Measurements from ENCODE around the gene NTHL1. TPM values are rescaled to one million over a fixed set of nuclear protein-coding genes. Genes with fewer than 3 reads are reported as not detected.

NTHL1 gene
- total and polyA plus RNA-seq, 2 of the 8 experiments (the other 6 are each of a cell fraction or from before 2014, with no cell fraction given), result 70.9 to 150 TPM

DNA sequence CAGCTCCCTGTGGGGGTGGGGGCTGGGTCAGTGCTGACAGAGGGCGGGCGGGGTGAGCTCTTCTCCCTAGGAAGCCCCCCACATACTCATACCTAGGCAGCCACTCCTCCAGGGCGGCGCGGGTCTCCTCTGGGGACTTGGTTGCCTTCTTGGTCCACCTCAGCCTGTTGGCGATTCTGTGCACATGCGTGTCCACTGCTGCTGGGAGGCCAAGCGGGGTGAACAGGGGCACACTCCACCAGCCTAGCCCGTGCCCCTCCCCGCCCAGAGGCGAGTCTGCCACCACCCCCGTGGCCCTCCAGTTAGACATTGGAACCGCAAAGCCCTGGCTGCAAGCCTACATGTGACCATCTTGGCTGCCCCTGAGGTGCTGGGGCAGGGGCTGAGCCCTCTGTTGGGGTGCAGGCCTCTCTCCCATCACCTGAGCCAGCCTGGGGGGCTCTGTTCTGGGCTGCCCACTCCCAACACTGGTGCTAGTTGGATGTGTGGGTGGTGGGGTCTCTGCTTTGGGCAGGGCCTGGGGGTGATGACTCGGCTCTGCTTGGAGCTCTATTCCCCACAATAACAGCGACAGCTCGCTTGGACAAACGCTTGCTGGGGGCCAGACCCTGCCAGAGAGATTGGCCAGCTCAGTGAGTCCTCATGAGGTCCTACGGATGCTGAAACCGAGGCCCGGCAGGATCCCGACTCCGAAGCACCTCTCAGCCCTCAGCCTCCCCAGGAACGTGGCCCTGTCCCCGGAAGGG is 7.4 kb downstream of the NTHL1 start:
- Histone ChIP-seq H3K36me3 (ENCODE audit: control insufficient read depth in 2 of 4, insufficient read depth in 4 of 4, low read length in 3 of 4) (peaks cover 0 to 3% (median 0%) of the 10 kb centered on the region in 4 experiments; a peak in 1 of 8 replicates), H4K8ac (ENCODE audit: extremely low read depth, insufficient read depth, low read length) (no peak overlapping the region), H3K23ac (ENCODE audit: insufficient read length) (no peak overlapping the region), H4K91ac (replicated peaks; ENCODE audit: insufficient read length, low read length) (no peak overlapping the region), H3K4me3 (ENCODE audit: extremely low read depth in 1 of 4, insufficient read depth in 2 of 4, low read depth in 3 of 4, low read length in 4 of 4) (no peak overlapping the region), H2AFZ (ENCODE audit: low read length) (no peak overlapping the region), H3K79me1 (ENCODE audit: low read depth, low read length) (no peaks in the 10 kb centered on the region), H3K9ac (replicated peaks in 1 of 4; ENCODE audit: extremely low read depth in 1 of 4, low read depth in 3 of 4, low read length in 3 of 4) (no peak overlapping the region), H2AK5ac (ENCODE audit: low read depth, low read length) (no peak overlapping the region), H4K20me1 (replicated peaks in 1 of 2; ENCODE audit: control insufficient read depth in 1 of 2, insufficient read depth in 2 of 2, low read length in 2 of 2) (peaks cover 0 to 5% of the 10 kb centered on the region in 2 experiments), H2BK20ac (ENCODE audit: low read length) (no peak overlapping the region), H2BK12ac (ENCODE audit: low read depth, low read length) (no peak overlapping the region), H3K27me3 (replicated peaks in 1 of 4; ENCODE audit: control insufficient read depth in 3 of 4, extremely low read depth in 1 of 4, insufficient read depth in 3 of 4, low read length in 3 of 4) (no peaks in the 10 kb centered on the region), H3K4ac (replicated peaks; ENCODE audit: insufficient read length, low read depth, low read length) (no peak overlapping the region), H3K18ac (ENCODE audit: extremely low read depth, low read length) (no peak overlapping the region), H3K4me2 (ENCODE audit: insufficient read depth in 1 of 2, low read depth in 2 of 2, low read length in 2 of 2) (no peak overlapping the region), H3K23me2 (ENCODE audit: low read depth, low read length) (no peaks in the 10 kb centered on the region), H3K14ac (ENCODE audit: insufficient read length) (no peak overlapping the region), H2BK15ac (ENCODE audit: low read length) (no peak overlapping the region), H3K27ac (ENCODE audit: low read depth, low read length) (no peak overlapping the region), H3K56ac (replicated peaks; ENCODE audit: insufficient read length, low read depth, low read length) (no peak overlapping the region), H3K4me1 (replicated peaks in 1 of 4; ENCODE audit: control insufficient read depth in 3 of 4, insufficient read depth in 4 of 4, low read length in 3 of 4) (peaks cover 0 to 4% (median 0%) of the 10 kb centered on the region in 4 experiments; a peak in 3 of 7 replicates), H3K79me2 (ENCODE audit: control insufficient read depth in 1 of 2, insufficient read depth in 2 of 2, low read length in 2 of 2) (no peaks in the 10 kb centered on the region), H4K5ac (ENCODE audit: insufficient read length, low read depth, low read length) (no peak overlapping the region), H2BK120ac (replicated peaks; ENCODE audit: low read depth, low read length) (no peak overlapping the region), H2BK5ac (ENCODE audit: low read depth, low read length) (no peak overlapping the region), H3K9me3 (ENCODE audit: insufficient read depth in 2 of 2, low read depth in 1 of 2, low read length in 1 of 2) (no peaks in the 10 kb centered on the region)
- no peak for DNase-seq (ENCODE audit: low read depth in 1 of 2, low spot score in 2 of 2)
- TF ChIP-seq NANOG (IDR thresholded peaks at IDR 0.05; ENCODE audit: insufficient read depth, low read depth, low read length, poor library complexity, severe bottlenecking) (no peak), BACH1 (IDR thresholded peaks at IDR 0.05; ENCODE audit: low read length) (no peak), CBX5 (IDR thresholded peaks at IDR 0.05; ENCODE audit: low read depth, low read length) (no peak), MAFK (IDR thresholded peaks at IDR 0.05; ENCODE audit: low read depth, low read length) (no peak), YY1 (IDR thresholded peaks at IDR 0.05; ENCODE audit: low read depth, low read length) (no peak), SP1 (IDR thresholded peaks at IDR 0.05; ENCODE audit: low read depth, low read length) (no peak), SIRT6 (IDR thresholded peaks at IDR 0.05; ENCODE audit: low read length) (no peak), HDAC6 (IDR thresholded peaks at IDR 0.05; ENCODE audit: low read depth, low read length) (no peak), GTF2F1 (IDR thresholded peaks at IDR 0.05; ENCODE audit: borderline replicate concordance, low read depth, low read length) (no peak)
- CTCF ChIA-PET (ENCODE audit: partially characterized antibody), result interaction anchor here (0.7 to 1.9 kb wide), 9 partner anchors 8 to 100 kb away, joined by 3 to 9 read pairs (median 4); partner anchors contain the start of genes NTHL1 and TSC2
- WGBS, 2 experiments (ENCODE audit: extremely low coverage in 1 of 2, insufficient coverage in 1 of 2, insufficient read length in 1 of 2, insufficient replicate concordance in 2 of 2, low coverage in 1 of 2, low lambda C conversion rate in 2 of 2, missing lambda C conversion rate in 1 of 2), result 90% methylated on average over 20 of the region's 24 CpGs; no CpG with 5 or more reads in 1 of the 2 experiments
- POLR2A ChIA-PET (ENCODE audit: partially characterized antibody), result interaction anchor here (0.6 to 3.1 kb wide), 9 partner anchors 7 to 115 kb away, joined by 3 to 14 read pairs (median 4); partner anchors contain the start of genes NTHL1, TRAF7 and TSC2
- FAIRE-seq, result no peak

All from H1 (cell line).